Chondrocyte (in vitro differentiated cells): ENCODE measurements around the gene TNS2. TPM values are rescaled to one million over a fixed set of nuclear protein-coding genes. Genes with fewer than 3 reads are reported as not detected.

ENCODE experiments used
- DNase-seq: peaks from one replicate; pipeline ENCODE4 v3.0.0; 2021; ENCODE audit warnings: mixed read lengths, low spot score
- H3K27ac Mint-ChIP-seq: one replicate; pipeline ENCODE4 v1.8.0; 2021; ENCODE audit warnings: mild to moderate bottlenecking, moderate library complexity, mixed read lengths; ENCODE audit not compliant: unreplicated experiment
- H3K27me3 Mint-ChIP-seq: 2 replicates; pipeline ENCODE4 v1.8.0; 2021; ENCODE audit warnings: low read depth, mixed read lengths
- H3K36me3 Mint-ChIP-seq: 2 replicates; pipeline ENCODE4 v1.8.0; 2021; ENCODE audit warnings: low read depth, mixed read lengths
- H3K4me1 Mint-ChIP-seq: 2 replicates; pipeline ENCODE4 v1.8.0; 2021; ENCODE audit warnings: low read depth, mild to moderate bottlenecking, mixed read lengths
- H3K4me3 Mint-ChIP-seq: one replicate; pipeline ENCODE4 v1.8.0; 2021; ENCODE audit warnings: mild to moderate bottlenecking, moderate library complexity, mixed read lengths; ENCODE audit not compliant: unreplicated experiment
- H3K9me3 Mint-ChIP-seq: 2 replicates; pipeline ENCODE4 v1.8.0; 2021; ENCODE audit warnings: low read depth, mixed read lengths
- CTCF ChIP-seq: fragments of 200-600 bp; sonication (generic); IDR thresholded peaks from 2 replicates; pipeline ENCODE4 v1.5.0; 2021; ENCODE audit warnings: antibody characterized with exemption, mild to moderate bottlenecking, moderate library complexity
- long read RNA-seq: library from polyadenylated mRNA; stranded (forward); transcript quantifications from one replicate; pipeline ENCODE4 v2.0.0, GENCODE V29; 2021
- total RNA-seq: library from RNA; stranded (reverse); gene quantifications from 3 replicates; pipeline ENCODE4 v1.2.1, GENCODE V29; 2021

TNS2 gene
- 104 to 107 TPM (median 105 TPM) in 3 replicates for total RNA-seq
- long read RNA-seq, partial matches to known transcripts = 23 of 27 reads
- long read RNA-seq, other reads (novel, unspliced or antisense) = 4 of 27 reads

- peak; percentile 92 for DNase-seq
- Mint-ChIP-seq H3K9me3 (no peaks in the 10 kb centered on the region), H3K36me3 (peaks cover 4% of the 10 kb centered on the region), H3K4me1 (peaks cover 85% of the 10 kb centered on the region), H3K27me3 (no peaks in the 10 kb centered on the region), H3K4me3 (peak within 1 kb of the TSS; percentile 88), H3K27ac (peak within 1 kb of the TSS; percentile 99)
- no peak for TF ChIP-seq CTCF
Measured at GRCh38 chr12:53049571-53050318, at the start of gene TNS2. TNS2 (plus strand) TSS chr12:53050065; CDS start chr12:53050186, 121 bp downstream.

- peak overlapping the region; percentile 80 for H3K27ac Mint-ChIP-seq
- no peak for DNase-seq
- H3K9me3 Mint-ChIP-seq = no peaks in the 10 kb centered on the region
- H3K4me1 Mint-ChIP-seq = peaks cover 46% of the 10 kb centered on the region
- H3K27me3 Mint-ChIP-seq = no peaks in the 10 kb centered on the region
- peaks cover 2% of the 10 kb centered on the region for H3K36me3 Mint-ChIP-seq
- H3K4me3 Mint-ChIP-seq = no peak overlapping the region
- TF ChIP-seq CTCF = no peak
Measured at GRCh38 chr12:53004178-53004577, 45.7 kb upstream of the TNS2 start.

- Mint-ChIP-seq H3K4me1 (peaks cover 48% of the 10 kb centered on the region), H3K27ac (peak overlapping the region; percentile 80), H3K36me3 (peaks cover 2% of the 10 kb centered on the region), H3K4me3 (peak overlapping the region; percentile 39), H3K27me3 (no peaks in the 10 kb centered on the region), H3K9me3 (no peaks in the 10 kb centered on the region)
- DNase-seq = no peak
- TF ChIP-seq CTCF = no peak
Measured at GRCh38 chr12:53004582-53004981, 45.3 kb upstream of the TNS2 start.

GRCh38 chr12:53005215-53005985, 44.5 kb upstream of the TNS2 start:
- H3K4me3 Mint-ChIP-seq = peak overlapping the region; percentile 99
- TF ChIP-seq CTCF = no peak
- no peak for DNase-seq
- H3K4me1 Mint-ChIP-seq = peaks cover 52% of the 10 kb centered on the region
- H3K27ac Mint-ChIP-seq = peak overlapping the region; percentile 99
- no peaks in the 10 kb centered on the region for H3K27me3 Mint-ChIP-seq
- no peaks in the 10 kb centered on the region for H3K9me3 Mint-ChIP-seq
- peaks cover 4% of the 10 kb centered on the region for H3K36me3 Mint-ChIP-seq
